HT1080 (cell line): ENCODE data around the gene GAGE12E. TPM values are rescaled to one million over a fixed set of nuclear protein-coding genes. Genes with fewer than 3 reads are reported as not detected.
"Not testable (repeated sequence)": the region's sequence is repeated elsewhere in the genome, so short reads cannot be mapped to it uniquely, and the experiment has no call there.

Experiments used
- DNase-seq: peaks from one replicate; pipeline ENCODE4 v3.0.0-alpha.2; 2015; ENCODE audit warnings: low read depth
- polyA plus RNA-seq, 2 experiments: library from polyadenylated mRNA; depleted of rRNA; stranded (reverse); fragments of >200 nt; gene quantifications; 2 replicates each; pipeline ENCODE4 v1.2.3, GENCODE V29; 2015
- small RNA-seq: library from RNA; depleted of rRNA; stranded (forward); fragments of <200 nt; gene quantifications from one replicate; pipeline ENCODE3, GENCODE V24; 2014
- total RNA-seq: library from RNA; depleted of rRNA; stranded (reverse); fragments of >200 nt; shearing (Covaris generic); gene quantifications from 2 replicates; pipeline ENCODE4 v1.2.3, GENCODE V29; 2014; rRNA removed

GAGE12E gene
- not detected in 2 replicates for total RNA-seq
- polyA plus RNA-seq (2015; cell fraction: cytosol; rRNA removed): not detected in 2 replicates
- polyA plus RNA-seq (2015; cell fraction: nucleus; rRNA removed): not detected in 2 replicates

DNA sequence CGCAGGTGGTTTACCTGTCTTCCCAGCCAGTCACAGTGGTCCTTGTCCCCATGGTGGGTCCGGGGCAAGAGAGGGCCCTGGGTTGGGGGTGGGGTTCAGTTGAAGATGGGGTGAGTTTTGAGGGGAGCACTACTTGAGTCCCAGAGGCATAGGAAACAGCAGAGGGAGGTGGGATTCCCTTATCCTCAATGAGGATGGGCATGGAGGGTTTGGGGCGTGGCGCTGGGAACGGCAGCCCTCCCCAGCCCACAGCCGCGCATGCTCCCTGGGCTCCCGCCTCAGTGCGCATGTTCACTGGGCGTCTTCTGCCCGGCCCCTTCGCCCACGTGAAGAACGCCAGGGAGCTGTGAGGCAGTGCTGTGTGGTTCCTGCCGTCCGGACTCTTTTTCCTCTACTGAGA lies at the start of gene GAGE12E:
Gene GAGE12E, plus strand, starts transcription at position 301 of the 400 bp plus-strand sequence. CDS start 1,155 bp downstream, outside the sequence.
- not testable (repeated sequence) for DNase-seq

- not testable (repeated sequence) for DNase-seq
Measured at GRCh38 chrX:49531877-49532276, 19.2 kb upstream of the GAGE12E start, which contains the start of gene GAGE12C. Gene GAGE12C (plus strand): TSS chrX:49532177. CDS start chrX:49533332, 1,155 bp downstream.

DNA sequence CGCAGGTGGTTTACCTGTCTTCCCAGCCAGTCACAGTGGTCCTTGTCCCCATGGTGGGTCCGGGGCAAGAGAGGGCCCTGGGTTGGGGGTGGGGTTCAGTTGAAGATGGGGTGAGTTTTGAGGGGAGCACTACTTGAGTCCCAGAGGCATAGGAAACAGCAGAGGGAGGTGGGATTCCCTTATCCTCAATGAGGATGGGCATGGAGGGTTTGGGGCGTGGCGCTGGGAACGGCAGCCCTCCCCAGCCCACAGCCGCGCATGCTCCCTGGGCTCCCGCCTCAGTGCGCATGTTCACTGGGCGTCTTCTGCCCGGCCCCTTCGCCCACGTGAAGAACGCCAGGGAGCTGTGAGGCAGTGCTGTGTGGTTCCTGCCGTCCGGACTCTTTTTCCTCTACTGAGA lies 9.7 kb upstream of the GAGE12E start, which contains the start of gene GAGE12D:
Gene GAGE12D, plus strand, starts transcription at position 301 of the 400 bp plus-strand sequence. CDS start 1,155 bp downstream, outside the sequence.
- DNase-seq: not testable (repeated sequence)

DNA sequence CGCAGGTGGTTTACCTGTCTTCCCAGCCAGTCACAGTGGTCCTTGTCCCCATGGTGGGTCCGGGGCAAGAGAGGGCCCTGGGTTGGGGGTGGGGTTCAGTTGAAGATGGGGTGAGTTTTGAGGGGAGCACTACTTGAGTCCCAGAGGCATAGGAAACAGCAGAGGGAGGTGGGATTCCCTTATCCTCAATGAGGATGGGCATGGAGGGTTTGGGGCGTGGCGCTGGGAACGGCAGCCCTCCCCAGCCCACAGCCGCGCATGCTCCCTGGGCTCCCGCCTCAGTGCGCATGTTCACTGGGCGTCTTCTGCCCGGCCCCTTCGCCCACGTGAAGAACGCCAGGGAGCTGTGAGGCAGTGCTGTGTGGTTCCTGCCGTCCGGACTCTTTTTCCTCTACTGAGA lies 9.5 kb downstream of the GAGE12E start, which contains the start of gene GAGE12F:
Gene GAGE12F, plus strand, starts transcription at position 301 of the 400 bp plus-strand sequence. CDS start 1,155 bp downstream, outside the sequence.
- DNase-seq: not testable (repeated sequence)

- DNase-seq: not testable (repeated sequence)
Measured at GRCh38 chrX:49568728-49569127, 17.6 kb downstream of the GAGE12E start.

DNA sequence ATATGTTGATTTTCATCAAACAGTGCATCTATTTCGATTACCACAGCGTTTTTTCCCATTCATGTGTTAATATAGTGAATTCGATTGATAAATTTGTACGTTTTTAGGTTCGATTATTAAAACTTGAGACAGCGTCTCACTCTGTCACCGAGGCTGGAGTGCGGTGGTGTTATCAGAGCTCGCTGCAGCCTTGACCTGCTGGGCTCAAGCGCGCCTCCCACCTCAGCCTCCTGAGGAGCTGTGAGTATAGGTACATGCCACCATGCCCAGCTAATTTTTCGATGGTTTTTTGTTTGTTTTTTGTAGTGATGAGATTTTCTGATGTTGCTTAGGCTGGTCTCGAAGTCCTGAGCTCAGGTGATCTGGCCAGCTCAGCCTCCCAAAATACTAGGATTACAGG lies 18.1 kb downstream of the GAGE12E start:
- DNase-seq: not testable (repeated sequence)

GRCh38 chrX:49570100-49570499 lies 19.0 kb downstream of the GAGE12E start, which contains the start of gene GAGE12G:
Gene GAGE12G (plus strand): TSS chrX:49570400. CDS start chrX:49571555, 1,155 bp downstream.
- not testable (repeated sequence) for DNase-seq

DNA sequence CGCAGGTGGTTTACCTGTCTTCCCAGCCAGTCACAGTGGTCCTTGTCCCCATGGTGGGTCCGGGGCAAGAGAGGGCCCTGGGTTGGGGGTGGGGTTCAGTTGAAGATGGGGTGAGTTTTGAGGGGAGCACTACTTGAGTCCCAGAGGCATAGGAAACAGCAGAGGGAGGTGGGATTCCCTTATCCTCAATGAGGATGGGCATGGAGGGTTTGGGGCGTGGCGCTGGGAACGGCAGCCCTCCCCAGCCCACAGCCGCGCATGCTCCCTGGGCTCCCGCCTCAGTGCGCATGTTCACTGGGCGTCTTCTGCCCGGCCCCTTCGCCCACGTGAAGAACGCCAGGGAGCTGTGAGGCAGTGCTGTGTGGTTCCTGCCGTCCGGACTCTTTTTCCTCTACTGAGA lies 28.6 kb downstream of the GAGE12E start, which contains the start of gene GAGE12H:
Gene GAGE12H, plus strand, starts transcription at position 301 of the 400 bp plus-strand sequence. CDS start 1,155 bp downstream, outside the sequence.
- not testable (repeated sequence) for DNase-seq

DNA sequence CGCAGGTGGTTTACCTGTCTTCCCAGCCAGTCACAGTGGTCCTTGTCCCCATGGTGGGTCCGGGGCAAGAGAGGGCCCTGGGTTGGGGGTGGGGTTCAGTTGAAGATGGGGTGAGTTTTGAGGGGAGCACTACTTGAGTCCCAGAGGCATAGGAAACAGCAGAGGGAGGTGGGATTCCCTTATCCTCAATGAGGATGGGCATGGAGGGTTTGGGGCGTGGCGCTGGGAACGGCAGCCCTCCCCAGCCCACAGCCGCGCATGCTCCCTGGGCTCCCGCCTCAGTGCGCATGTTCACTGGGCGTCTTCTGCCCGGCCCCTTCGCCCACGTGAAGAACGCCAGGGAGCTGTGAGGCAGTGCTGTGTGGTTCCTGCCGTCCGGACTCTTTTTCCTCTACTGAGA lies 38.1 kb downstream of the GAGE12E start, which contains the start of gene GAGE2A:
Gene GAGE2A, plus strand, starts transcription at position 301 of the 400 bp plus-strand sequence. CDS start 1,155 bp downstream, outside the sequence.
- DNase-seq: not testable (repeated sequence)

GRCh38 chrX:49589769-49590478 lies 38.8 kb downstream of the GAGE12E start:
- DNase-seq: not testable (repeated sequence)

DNA sequence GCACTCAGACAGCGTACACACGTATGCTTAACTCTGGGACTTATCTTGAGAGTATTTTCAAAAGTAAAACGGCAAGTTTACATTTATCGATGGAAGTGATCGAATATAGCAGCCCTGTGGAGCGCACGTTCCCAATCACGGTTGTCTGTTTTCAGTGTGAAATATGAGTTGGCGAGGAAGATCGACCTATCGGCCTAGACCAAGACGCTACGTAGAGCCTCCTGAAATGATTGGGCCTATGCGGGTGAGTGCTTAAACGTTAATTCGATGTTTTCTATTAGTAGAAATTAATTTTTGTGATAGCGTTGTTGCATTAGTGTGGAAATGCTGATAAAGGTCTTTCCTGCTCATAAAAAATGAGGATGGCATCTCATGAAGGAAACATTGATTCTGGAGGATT lies 39.4 kb downstream of the GAGE12E start:
- DNase-seq: not testable (repeated sequence)

GRCh38 chrX:49598720-49599119 lies 47.6 kb downstream of the GAGE12E start, which contains the start of gene GAGE1:
Gene GAGE1 (plus strand): TSS chrX:49599020. CDS start chrX:49600175, 1,155 bp downstream.
- not testable (repeated sequence) for DNase-seq

Small RNAs within 50 kb of the gene (small RNA-seq; reads per million reads assigned to genes)
- not detected for gene GAGE12B

Other genes starting within 250 kb of the GAGE12E start
- not detected in 2 replicates for gene GAGE10, start 247.6 kb upstream of the GAGE12E start, total RNA-seq
- gene GAGE12J, start 229.3 kb upstream of the GAGE12E start, total RNA-seq: 0.69 TPM in 1 of 2 replicates, not detected in the other
- 9.9 TPM in 1 of 2 replicates, not detected in the other for gene GAGE13, start 219.7 kb upstream of the GAGE12E start, total RNA-seq
- not detected in 2 replicates for gene GAGE12C, start 19.1 kb upstream of the GAGE12E start, total RNA-seq
- gene GAGE12D, start 9.6 kb upstream of the GAGE12E start, total RNA-seq: not detected in 2 replicates
- not detected in 2 replicates for gene GAGE12F, start 9.6 kb downstream of the GAGE12E start, total RNA-seq
- gene GAGE12G, start 19.1 kb downstream of the GAGE12E start, total RNA-seq: not detected in 2 replicates
- gene GAGE12H, start 28.7 kb downstream of the GAGE12E start, total RNA-seq: not detected in 2 replicates
- gene GAGE2A, start 38.2 kb downstream of the GAGE12E start, total RNA-seq: 5.9 and 15.7 TPM in 2 replicates
- gene GAGE1, start 47.7 kb downstream of the GAGE12E start, total RNA-seq: 40.0 and 84.7 TPM in 2 replicates
- gene PAGE1, start 144.7 kb downstream of the GAGE12E start, total RNA-seq: 12.3 and 18.1 TPM in 2 replicates